Midbrain (tissue), 1 donor: ENCODE results near the gene RPL10A.
"Not testable (repeated sequence)": the region's sequence is repeated elsewhere in the genome, so short reads cannot be mapped to it uniquely, and the experiment has no call there.

Experiments used
- DNase-seq: peaks from one replicate; lab custom pipeline; 2025; lab: John Stamatoyannopoulos, UW

RPL10A gene

DNA sequence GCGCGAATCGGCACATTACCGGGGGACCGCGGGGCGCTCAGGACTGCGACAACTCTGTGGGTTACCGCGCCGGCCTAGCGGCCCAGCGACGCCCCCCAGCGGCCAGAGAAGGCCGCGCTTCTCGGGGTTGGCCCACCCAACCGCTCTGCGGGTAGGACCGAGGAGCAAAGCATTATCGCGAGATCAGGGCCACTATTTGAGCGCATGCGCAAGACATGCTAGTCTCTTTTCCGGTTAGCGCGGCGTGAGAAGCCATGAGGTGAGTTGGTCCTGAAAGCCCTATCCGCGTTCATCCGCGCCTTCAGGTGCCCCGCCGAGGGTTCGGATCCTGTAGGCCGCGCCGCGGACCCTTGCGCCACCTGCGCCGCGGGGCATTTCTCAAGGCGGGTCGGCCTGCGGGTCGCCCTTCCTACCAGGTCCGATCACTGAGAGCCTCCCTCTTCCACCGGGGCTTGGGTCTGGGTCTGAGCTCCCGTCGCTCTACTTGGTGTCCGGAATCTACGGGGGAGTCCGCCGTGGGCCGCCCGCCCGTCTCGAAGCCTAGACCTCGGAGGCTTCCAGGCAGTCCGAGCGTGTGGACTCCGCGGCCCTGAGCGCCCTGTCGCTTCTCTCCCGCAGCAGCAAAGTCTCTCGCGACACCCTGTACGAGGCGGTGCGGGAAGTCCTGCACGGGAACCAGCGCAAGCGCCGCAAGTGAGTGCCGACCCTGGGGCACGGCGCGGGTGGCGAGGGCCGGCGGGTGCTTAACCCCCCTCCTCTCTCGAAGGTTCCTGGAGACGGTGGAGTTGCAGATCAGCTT lies at the start of gene RPL10A:
Gene RPL10A (plus strand): TSS at position 221 of the 799 bp plus-strand sequence. CDS start 34 bp downstream, at position 255.
- DNase-seq: peak; percentile 98

DNA sequence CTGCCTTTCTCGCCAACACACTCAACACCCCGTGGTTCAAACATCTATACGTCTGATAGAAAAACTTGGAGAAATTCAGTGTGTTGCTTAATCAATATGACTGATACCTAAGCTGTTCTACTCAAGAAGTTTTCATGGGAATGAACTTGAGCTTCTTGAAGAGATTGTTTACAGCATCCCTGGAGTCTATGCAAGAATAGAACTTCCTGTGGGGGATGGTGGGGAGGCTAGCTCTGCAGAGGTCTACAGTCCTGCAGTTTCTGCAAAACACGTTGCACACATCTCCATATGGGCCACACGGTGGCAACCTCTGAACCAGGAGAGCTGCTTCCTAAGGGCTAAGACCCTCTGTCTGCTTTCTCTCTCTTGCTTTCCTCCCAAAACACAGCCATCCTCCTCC lies 48.8 kb upstream of the RPL10A start:
- no peak for DNase-seq

DNA sequence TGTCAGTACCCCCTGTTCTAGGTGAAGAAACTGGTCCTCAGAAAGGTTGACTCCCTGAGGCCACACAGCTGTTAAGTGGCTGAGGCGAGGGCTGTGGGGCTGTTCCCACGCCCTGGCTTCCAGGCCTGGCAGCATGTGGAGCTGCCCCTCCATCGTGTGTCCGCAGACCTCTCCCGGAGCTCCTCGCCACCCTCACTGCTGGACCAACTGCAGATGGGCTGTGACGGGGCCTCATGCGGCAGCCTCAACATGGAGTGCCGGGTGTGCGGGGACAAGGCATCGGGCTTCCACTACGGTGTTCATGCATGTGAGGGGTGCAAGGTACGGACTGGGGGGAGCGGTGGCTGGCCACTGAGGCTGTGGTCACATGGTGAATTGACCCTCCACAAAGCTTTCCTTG lies 48.2 kb upstream of the RPL10A start:
- no peak for DNase-seq

DNA sequence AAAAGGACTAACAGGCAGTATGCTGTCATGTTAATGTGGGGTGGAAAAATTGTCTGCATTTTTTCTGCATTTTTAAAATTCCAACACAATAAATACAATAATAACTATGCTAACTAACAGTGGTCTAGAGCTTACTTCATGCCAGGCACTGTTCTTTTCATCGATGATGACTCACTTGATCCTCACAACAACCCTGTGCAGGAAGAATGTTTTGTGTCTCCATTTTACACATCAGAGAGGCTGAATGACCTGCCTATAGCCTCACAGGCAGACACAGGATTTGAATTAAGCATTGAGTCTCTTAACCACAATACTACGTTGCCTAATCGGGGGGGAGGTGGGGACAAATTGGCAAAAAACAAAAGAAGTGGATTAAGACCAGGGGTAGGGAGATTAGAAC lies 42.9 kb upstream of the RPL10A start:
- DNase-seq: no peak

DNA sequence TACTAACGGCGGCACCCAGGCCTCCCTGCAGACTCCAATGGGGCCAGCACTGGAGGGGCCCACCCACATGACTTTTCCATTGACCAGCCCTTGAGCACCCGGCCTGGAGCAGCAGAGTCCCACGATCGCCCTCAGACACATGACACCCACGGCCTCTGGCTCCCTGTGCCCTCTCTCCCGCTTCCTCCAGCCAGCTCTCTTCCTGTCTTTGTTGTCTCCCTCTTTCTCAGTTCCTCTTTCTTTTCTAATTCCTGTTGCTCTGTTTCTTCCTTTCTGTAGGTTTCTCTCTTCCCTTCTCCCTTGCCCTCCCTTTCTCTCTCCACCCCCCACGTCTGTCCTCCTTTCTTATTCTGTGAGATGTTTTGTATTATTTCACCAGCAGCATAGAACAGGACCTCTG lies 42.1 kb upstream of the RPL10A start:
- DNase-seq: peak; percentile 6

DNA sequence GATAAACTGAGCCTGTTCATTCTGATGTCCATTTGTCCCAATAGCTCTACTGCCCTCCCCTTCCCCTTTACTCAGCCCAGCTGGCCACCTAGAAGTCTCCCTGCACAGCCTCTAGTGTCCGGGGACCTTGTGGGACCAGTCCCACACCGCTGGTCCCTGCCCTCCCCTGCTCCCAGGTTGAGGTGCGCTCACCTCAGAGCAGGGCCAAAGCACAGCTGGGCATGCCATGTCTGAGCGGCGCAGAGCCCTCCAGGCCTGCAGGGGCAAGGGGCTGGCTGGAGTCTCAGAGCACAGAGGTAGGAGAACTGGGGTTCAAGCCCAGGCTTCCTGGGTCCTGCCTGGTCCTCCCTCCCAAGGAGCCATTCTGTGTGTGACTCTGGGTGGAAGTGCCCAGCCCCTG lies 40.8 kb upstream of the RPL10A start:
- DNase-seq: no peak

DNA sequence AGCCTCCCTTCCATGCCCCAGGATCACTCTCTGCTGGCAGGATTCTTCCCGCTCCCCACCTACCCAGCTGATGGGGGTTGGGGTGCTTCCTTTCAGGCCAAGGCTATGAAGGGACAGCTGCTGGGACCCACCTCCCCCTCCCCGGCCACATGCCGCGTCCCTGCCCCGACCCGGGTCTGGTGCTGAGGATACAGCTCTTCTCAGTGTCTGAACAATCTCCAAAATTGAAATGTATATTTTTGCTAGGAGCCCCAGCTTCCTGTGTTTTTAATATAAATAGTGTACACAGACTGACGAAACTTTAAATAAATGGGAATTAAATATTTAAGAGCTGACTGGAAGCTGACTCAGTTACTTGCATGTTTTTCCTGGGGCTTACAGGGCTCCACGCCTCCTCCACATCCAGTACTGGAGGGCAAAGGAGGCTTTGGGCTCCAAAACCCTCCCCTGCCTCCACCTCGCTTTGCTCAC lies 40.3 kb upstream of the RPL10A start:
- DNase-seq: no peak

DNA sequence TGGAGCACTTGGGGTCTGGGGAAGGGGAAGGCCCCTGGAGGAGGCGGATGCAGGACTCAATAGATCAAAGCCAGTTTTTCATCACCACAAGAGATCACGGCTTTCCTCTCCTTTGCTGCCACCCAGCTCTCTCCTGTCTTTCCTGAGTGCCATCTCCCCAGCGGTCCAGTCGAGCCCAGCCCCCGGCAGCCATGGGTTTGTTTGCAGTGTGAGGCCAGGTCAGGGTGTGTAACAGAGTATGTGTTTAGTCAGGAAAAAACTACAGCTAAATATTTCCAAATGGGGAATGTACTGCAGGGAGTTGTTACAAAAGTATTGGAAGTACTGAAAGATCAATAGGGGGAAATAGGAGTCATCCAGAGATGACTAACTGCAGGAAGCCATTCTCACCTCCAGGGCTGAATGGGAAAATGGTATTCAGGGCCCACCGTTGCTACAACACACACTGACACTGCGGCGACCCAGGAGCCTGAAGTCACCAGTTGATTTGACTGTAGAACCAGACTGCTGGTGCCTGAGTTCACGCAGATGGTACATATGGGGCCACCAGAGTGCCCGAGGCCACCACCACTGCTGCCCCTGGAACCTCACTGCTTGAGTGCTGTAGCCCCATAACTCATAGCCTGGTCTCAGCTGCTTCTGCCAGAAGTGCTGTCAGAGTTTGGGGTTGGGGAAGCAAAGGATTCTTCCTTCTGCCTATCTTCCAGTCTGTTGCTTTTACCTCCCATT lies 39.6 kb upstream of the RPL10A start:
- DNase-seq: no peak

DNA sequence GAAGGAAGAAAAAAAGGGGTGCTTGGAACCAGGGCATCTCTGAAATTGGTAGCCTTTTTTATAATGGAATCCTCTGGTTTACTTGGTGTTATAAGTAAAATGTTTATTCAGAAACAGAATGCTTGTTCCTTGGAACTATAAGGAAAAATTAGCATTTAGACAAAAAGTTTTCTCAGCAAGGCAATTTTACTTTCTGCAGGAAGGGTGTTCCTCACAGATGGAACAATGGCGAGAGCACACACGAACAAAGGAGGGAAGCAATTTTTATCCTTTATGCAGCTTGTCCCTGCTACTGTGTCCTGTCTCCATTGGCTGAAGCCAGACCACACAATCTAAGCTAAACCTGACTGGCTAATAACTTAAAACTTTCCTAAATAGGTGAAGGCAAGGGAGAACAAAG lies 38.7 kb upstream of the RPL10A start:
- DNase-seq: no peak

DNA sequence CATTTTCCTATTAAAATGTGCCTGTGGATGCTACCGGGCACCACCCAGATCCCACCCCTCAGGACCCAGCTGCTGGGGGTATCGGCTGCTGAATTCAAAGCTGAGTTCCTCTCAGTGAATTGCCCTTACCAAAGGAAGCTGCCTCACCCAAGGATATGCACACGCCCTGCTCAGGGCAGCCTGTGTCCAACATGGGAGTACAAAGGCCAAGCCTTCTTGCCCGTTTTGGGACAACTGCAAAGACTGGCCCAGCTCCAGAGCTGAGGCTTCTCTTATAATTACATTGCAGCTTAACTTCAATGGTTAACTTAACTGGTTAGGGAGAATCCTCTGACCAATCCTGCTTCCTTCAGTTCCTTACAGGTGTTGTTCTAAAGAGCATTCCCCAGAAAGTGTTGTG lies 35.9 kb upstream of the RPL10A start:
- no peak for DNase-seq

DNA sequence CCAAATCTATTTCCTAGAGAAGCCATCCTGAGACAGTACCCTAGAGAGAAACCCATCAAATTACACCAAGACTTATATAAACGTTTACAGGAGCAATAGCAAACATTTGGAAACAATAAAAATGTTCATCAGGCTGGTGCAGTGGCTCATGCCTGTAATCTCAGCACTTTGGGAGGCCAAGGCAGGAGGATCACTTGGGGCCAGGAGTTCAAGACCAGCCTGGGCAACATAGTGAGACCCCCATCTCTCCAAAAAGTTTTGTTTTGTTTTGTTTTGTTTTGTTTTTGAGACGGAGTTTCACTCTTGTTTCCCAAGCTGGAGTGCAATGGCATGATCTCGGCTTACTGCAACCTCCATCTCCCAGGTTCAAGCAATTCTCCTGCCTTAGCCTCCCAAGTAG lies 35.5 kb upstream of the RPL10A start:
- DNase-seq: not testable (repeated sequence)

DNA sequence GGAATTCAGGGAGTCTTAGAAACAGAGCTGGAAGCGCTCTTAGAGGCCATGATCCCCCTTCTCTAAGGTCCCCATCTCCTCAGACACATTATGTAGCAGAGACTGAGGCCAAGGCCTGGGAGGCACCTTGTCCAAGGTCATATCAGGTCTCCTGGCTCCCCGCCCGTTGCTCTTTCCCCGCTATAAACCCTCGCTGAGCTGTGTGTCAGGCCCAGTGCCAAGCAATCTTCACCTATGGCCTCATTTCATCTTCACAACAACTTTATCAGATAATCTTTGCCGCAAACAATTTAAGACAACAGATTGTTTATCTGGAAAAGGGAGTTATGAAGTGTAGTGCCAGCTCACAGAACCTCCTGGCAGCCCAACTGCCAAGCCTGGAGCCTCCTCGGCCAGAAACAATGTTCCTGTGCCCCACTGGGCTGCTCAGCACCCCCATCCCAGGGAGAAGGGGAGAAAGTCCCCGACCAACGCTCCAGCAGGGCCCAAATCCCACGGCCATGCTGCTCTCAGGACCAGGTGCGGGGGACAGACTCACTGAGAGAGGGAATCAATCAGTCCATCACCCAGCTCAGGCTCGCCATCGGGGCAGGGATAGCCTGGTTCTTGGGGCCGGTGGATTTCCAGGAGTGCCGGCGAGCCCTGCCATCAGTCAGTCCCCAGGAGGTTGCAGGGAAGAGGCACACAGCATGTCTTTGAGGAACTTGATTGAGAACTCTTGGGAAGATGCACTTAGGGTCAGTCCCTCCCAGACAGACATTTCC lies 32.9 kb upstream of the RPL10A start:
- no peak for DNase-seq

DNA sequence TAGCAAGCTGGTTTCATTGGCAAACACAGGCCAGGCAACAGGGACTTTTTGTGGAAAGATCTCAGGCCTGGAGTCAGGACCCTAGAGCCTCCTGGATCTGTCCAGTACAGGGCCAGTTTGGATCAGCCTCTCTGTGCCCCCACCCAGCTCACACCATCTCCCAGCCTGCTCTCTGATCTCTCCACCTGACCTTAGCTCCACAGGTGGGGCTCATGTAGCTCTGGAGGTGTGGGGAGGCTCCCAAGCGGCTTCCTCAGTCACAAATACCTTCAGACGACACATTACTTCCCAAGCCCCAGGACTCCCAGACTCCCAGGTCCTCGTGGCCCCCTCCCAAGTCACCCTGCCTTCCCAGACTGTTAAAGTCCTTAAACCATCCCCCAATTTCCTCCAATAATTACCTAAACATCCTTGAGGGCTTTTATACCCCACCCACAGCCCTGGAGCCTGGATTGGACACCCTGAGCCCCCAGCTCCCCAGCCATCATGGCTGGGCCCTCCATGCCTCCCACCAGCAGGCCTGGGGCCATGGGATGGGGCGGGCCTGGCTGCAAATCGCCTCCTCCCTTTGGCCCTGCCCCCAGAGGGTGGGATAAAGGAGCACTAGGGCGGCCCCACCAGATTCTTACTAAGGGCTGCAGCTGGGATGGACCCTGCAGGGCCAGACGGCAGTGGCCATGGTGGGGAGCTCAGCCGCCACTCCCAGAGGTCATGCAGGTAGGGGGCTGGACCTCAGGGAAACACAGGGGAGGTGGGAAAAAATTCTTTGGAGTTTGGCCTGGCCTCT lies 31.9 kb upstream of the RPL10A start:
- DNase-seq: no peak

DNA sequence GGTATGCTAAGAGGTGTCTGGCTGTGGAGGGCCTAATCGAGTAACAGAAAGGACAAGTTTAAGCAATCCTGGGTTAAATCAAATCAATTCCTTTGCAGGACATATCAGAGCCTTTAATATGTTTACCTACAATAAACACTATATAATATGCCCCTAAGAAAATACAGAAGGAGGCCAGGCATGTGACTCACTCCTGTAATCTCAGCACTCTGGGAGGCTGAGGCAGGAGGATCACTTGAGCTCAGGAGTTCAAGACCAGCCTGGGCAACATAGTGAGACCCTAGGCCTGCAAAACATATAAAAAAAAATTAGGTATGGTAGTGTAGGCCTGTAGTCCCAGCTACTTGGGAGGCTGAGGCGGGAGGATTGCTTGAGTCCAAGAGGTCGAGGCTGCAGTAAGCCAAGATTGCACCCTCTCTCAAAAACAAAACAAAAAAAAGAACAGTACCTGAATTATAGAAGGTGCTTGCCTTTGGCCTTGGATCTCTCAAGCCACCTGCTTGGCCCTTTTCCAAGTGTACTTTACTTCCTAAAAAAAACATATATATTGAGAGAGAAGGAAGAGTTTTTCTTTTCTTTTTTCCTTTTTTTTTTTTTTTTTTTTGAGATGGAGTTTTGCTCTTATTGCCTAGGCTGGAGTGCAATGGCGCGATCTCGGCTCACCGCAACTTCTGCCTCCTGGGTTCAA lies 29.7 kb upstream of the RPL10A start:
- not testable (repeated sequence) for DNase-seq

DNA sequence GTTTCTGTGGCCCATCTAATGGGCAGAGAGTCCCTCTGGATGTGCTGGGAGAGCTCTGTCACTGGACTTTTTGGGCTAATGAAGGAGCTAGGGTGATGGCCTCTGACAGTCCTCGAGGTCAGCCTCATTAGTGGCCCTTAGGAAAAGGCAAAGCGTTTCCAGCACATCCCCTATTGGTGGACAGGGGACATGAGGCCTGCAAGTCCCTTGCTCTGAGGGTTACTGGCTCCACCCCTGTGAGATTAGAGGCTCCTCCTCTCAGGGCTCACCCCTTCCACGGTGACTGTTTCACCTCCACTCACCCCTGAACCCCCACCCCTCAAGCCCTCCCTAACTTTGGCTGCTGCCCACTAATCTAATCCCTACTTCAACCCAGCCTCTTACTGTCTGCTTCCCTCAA lies 28.9 kb upstream of the RPL10A start:
- DNase-seq: no peak

DNA sequence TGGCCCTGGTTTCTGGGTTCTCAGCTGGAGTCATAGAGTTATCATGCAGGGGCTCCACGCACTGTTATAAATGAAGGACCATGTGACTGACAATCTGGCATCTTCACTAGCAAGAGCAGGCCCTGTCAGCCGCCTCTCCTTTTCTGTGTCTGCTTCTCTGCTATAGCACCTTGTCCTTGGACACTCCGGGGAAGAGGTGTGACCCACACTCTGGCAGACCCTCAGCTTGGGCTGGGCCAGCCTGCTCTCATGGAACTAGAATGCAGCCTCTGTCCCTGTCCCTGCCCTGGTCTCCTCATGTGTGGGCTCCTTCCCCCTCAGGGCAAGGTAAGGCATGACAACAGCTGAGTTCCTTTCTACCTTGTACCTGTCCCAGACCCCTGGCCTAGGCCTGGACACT lies 27.0 kb upstream of the RPL10A start:
- no peak for DNase-seq

DNA sequence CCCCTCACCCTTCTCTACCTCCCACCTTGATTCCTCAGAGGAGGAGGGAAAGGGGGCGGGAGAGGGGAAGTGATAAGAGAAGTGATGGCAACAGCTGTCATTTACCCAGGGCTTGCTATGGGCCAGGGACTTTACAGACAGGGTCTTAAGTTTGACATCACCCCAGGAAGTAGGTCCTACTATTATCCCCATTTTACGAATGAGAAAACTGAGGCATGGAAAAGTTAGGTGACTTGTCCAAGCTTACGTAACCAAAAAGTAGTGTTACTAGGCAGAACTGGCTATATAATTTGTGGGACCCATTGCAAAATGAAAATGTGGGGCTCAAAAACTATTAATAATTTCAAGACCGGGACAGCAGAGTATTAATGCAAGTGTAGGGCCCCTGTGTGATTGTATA lies 26.6 kb upstream of the RPL10A start:
- no peak for DNase-seq

DNA sequence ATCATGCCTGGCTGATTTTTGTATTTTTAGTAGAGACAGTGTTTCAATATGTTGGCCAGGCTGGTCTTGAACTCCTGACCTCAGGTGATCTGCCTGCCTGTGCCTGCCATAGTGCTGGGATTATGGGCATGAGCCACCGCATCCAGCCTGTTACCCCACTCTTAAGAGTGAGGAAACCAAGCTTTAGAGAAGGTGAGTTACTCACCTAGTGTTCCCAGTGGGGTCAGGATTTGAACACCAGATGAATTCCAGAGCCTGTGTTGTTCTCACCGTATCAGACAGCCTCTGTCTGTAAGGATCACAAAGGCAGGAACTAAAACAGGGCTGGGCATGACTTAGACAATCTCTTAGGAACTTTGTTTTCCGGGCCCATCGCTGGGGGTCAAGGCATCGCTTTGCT lies 25.5 kb upstream of the RPL10A start:
- no peak for DNase-seq

DNA sequence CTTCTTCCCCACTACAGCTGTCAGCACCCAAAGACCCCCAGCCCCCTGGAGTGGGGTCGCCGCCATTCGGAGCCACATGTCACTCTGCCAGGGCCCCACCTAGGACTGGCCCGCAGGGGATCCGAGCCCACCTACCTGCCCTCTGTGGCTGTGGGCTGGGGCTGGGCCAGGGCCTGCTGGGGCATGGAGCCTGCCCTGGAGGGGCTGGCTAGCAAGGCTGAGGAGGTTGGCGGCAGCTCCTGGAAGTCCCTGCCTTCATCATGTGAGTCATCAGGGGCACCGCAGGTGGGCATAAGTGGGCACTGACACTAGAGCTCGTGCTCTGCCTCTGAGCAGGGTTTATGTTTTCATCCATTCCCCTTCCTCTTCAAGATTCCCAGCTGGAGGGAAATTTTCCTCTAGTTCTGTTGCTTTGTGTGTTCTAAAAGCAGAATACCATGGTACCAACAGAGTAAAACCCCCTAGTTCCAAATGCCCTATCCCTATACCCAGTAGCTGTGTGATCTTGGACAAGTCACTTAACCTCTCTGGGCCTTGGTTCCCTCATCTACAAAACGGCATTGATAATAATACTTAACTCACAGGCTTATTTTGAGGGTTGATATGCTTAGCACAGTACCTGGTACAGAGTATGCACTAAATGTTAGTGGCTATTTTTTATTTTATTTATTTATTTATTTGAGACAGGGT lies 24.7 kb upstream of the RPL10A start:
- DNase-seq: no peak

DNA sequence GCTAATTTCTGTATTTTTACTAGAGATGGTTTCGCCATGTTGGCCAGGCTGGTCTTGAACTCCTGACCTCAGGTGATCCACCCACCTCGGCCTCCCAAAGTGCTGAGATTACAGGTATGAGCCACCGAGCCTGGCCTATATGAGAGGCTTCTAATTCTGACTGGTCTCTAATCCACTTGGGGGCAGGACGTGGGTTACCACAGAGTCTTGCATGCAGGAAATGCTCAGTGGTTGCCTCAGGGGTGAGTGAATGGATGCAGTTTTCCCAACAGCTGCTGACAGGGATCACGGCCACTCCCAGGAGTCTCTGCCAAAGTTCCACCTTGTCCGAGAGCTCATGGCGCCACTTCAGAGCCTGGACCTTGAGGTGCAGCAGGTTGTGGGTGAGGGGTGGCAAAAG lies 22.5 kb upstream of the RPL10A start:
- DNase-seq: no peak

DNA sequence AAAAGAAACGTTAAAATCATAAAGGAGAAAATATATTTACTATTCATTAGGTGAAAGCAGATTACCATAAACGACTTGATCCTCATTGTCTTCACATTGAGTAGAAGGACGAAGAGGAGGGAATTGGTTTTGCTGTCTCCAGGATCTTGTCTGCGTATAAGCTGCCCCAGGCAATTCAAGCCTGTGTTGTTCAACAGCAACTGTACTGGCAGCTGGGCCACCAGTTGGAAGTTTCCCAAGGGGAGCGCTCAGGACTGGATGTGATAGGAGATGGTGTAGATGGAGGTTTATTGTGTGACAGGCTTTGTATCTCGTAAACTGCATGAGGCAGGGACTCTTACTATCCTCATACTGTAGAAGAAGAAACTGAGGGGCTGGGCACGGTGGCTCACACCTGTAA lies 20.0 kb upstream of the RPL10A start:
- DNase-seq: no peak
